ENCODE measurements around the gene PPM1A.

The PPM1A gene

DNA sequence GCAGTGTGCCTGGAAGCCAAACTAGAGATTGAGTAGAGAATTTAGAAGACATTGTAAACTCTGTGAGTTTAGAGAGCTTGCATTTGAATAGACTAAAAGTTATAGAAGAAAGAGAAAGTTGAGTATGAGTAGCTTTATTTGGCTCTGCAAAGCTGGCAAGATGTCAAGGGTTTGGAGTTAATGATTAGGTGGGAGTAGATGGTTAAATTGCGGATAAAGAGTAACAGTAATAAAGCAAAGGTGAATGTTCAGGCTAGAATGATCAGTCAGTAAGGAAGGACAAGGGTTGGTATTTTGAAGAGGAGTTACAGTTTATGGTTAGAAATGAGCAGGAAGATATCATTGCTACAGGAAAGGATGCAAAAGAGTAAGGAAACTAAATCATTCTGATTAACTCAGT is 5.2 kb downstream of the PPM1A start (continued):
- no peak for TF ChIP-seq ZNF518A (tag by site-specific recombination; conservative IDR thresholded peaks at IDR 0.05; ENCODE audit: low read depth)
- TF ChIP-seq, protein P1, sequence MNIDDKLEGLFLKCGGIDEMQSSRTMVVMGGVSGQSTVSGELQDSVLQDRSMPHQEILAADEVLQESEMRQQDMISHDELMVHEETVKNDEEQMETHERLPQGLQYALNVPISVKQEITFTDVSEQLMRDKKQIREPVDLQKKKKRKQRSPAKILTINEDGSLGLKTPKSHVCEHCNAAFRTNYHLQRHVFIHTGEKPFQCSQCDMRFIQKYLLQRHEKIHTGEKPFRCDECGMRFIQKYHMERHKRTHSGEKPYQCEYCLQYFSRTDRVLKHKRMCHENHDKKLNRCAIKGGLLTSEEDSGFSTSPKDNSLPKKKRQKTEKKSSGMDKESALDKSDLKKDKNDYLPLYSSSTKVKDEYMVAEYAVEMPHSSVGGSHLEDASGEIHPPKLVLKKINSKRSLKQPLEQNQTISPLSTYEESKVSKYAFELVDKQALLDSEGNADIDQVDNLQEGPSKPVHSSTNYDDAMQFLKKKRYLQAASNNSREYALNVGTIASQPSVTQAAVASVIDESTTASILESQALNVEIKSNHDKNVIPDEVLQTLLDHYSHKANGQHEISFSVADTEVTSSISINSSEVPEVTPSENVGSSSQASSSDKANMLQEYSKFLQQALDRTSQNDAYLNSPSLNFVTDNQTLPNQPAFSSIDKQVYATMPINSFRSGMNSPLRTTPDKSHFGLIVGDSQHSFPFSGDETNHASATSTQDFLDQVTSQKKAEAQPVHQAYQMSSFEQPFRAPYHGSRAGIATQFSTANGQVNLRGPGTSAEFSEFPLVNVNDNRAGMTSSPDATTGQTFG (tag by site-specific recombination; IDR thresholded peaks at IDR 0.05; ENCODE audit: borderline replicate concordance), result no peak

- CTCF ChIA-PET, result interaction anchor here (0.6 to 1.4 kb wide), 3 partner anchors 11 to 73 kb away, joined by 3 read pairs; no protein-coding TSS in a partner anchor
- H3K4me1 ChIP-seq (ENCODE audit: control insufficient read depth, insufficient read depth, low read length), result peaks cover 22% of the 10 kb centered on the region
- no peak for TF ChIP-seq ZNF184 (tag by site-specific recombination; IDR thresholded peaks at IDR 0.05)
- TF ChIP-seq, protein P2, sequence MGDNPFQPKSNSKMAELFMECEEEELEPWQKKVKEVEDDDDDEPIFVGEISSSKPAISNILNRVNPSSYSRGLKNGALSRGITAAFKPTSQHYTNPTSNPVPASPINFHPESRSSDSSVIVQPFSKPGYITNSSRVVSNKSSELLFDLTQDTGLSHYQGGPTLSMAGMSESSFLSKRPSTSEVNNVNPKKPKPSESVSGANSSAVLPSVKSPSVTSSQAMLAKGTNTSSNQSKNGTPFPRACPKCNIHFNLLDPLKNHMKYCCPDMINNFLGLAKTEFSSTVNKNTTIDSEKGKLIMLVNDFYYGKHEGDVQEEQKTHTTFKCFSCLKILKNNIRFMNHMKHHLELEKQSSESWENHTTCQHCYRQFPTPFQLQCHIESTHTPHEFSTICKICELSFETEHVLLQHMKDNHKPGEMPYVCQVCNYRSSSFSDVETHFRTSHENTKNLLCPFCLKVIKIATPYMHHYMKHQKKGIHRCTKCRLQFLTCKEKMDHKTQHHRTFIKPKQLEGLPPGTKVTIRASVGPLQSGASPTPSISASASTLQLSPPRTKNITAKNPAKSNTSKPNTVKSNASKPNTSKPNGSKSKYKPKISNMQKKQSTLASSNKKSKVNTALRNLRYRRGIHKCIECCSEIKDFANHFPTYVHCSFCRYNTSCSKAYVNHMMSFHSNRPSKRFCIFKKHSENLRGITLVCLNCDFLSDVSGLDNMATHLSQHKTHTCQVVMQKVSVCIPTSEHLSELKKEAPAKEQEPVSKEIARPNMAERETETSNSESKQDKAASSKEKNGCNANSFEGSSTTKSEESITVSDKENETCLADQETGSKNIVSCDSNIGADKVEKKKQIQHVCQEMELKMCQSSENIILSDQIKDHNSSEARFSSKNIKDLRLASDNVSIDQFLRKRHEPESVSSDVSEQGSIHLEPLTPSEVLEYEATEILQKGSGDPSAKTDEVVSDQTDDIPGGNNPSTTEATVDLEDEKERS (tag by site-specific recombination; IDR thresholded peaks at IDR 0.05), result no peak
- TF ChIP-seq, protein P3, sequence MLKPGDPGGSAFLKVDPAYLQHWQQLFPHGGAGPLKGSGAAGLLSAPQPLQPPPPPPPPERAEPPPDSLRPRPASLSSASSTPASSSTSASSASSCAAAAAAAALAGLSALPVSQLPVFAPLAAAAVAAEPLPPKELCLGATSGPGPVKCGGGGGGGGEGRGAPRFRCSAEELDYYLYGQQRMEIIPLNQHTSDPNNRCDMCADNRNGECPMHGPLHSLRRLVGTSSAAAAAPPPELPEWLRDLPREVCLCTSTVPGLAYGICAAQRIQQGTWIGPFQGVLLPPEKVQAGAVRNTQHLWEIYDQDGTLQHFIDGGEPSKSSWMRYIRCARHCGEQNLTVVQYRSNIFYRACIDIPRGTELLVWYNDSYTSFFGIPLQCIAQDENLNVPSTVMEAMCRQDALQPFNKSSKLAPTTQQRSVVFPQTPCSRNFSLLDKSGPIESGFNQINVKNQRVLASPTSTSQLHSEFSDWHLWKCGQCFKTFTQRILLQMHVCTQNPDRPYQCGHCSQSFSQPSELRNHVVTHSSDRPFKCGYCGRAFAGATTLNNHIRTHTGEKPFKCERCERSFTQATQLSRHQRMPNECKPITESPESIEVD (tag by site-specific recombination; IDR thresholded peaks at IDR 0.05), result 0 out of 2 replicates have a peak, but pooled peaks have one; percentile 7
- no peak for TF ChIP-seq ZNF561 (tag by site-specific recombination; IDR thresholded peaks at IDR 0.05; ENCODE audit: borderline replicate concordance)
- no peaks in the 10 kb centered on the region for H3K36me3 ChIP-seq (ENCODE audit: control insufficient read depth in 2 of 2, insufficient read depth in 1 of 2, low read length in 2 of 2)
- H3K9me3 ChIP-seq (ENCODE audit: control insufficient read depth, insufficient read depth, low read depth, low read length), result no peaks in the 10 kb centered on the region
- no peak overlapping the region for H3K27ac ChIP-seq (ENCODE audit: extremely low read depth, low read depth, low read length)
- no peak overlapping the region for H3K4me3 ChIP-seq (ENCODE audit: low read depth, low read length)
- POLR2A ChIA-PET, result interaction anchor here (1.6 kb wide), 1 partner anchor 10 kb away, joined by 6 read pairs; the partner anchor contains the start of gene PPM1A
These were observed 8.8 kb downstream of the PPM1A start for GRCh38 chr14:60257865-60258264.

- ChIA-PET CTCF (interaction anchor here (0.7 to 2.5 kb wide), 9 partner anchors 10 to 300 kb away, joined by 3 to 18 read pairs (median 6); no protein-coding TSS in a partner anchor), POLR2A (no interaction called here)
- H3K4me3 ChIP-seq (ENCODE audit: low read depth, low read length), result no peak overlapping the region
- H3K9me3 ChIP-seq (ENCODE audit: control insufficient read depth, insufficient read depth, low read depth, low read length), result no peaks in the 10 kb centered on the region
- peaks cover 0 to 3% of the 10 kb centered on the region in 2 experiments; a peak in 1 of 3 replicates for H3K36me3 ChIP-seq (ENCODE audit: control insufficient read depth in 2 of 2, insufficient read depth in 1 of 2, low read length in 2 of 2)
- no peak overlapping the region for H3K27ac ChIP-seq (ENCODE audit: extremely low read depth, low read depth, low read length)
- H3K4me1 ChIP-seq (ENCODE audit: control insufficient read depth, insufficient read depth, low read length), result peaks cover 7% of the 10 kb centered on the region
- TF ChIP-seq ZNF202 (tag by site-specific recombination; IDR thresholded peaks at IDR 0.05; ENCODE audit: borderline replicate concordance) (no peak), SP2 (tag by site-specific recombination; IDR thresholded peaks at IDR 0.05) (no peak), ZNF37A (tag by site-specific recombination; IDR thresholded peaks at IDR 0.05) (no peak), ZBTB10 (tag by site-specific recombination; IDR thresholded peaks at IDR 0.05) (no peak), ZNF677 (tag by site-specific recombination; IDR thresholded peaks at IDR 0.05) (no peak)
- TF ChIP-seq, protein P4, sequence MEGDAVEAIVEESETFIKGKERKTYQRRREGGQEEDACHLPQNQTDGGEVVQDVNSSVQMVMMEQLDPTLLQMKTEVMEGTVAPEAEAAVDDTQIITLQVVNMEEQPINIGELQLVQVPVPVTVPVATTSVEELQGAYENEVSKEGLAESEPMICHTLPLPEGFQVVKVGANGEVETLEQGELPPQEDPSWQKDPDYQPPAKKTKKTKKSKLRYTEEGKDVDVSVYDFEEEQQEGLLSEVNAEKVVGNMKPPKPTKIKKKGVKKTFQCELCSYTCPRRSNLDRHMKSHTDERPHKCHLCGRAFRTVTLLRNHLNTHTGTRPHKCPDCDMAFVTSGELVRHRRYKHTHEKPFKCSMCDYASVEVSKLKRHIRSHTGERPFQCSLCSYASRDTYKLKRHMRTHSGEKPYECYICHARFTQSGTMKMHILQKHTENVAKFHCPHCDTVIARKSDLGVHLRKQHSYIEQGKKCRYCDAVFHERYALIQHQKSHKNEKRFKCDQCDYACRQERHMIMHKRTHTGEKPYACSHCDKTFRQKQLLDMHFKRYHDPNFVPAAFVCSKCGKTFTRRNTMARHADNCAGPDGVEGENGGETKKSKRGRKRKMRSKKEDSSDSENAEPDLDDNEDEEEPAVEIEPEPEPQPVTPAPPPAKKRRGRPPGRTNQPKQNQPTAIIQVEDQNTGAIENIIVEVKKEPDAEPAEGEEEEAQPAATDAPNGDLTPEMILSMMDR (tag by site-specific recombination; IDR thresholded peaks at IDR 0.05), result no peak
These were observed 16.1 kb downstream of the PPM1A start for GRCh38 chr14:60265163-60265562.

Data from HEK293 (cell line).